ENCODE results near the gene MORF4L2.
A peak's percentile ranks its signal among the peaks of the same experiment; 100 is the strongest.

Gene MORF4L2

GRCh38 chrX:103687073-103687695 lies 685 bp upstream of the MORF4L2 start:
- TF ChIP-seq POLR2AphosphoS5 (IDR thresholded peaks at IDR 0.05; ENCODE audit: low read depth, low read length): peak; percentile 84
- TF ChIP-seq PAX5 (IDR thresholded peaks at IDR 0.05; ENCODE audit: insufficient read depth, low read length, severe bottlenecking): no peak
- no peak for TF ChIP-seq POU2F2 (IDR thresholded peaks at IDR 0.05; ENCODE audit: low read depth, low read length)
- TF ChIP-seq POLR2A (IDR thresholded peaks at IDR 0.05; ENCODE audit: low read depth, low read length): peak; percentile 66
- peak; percentile 50 for TF ChIP-seq SPI1 (IDR thresholded peaks at IDR 0.05; ENCODE audit: low read depth, low read length)
- FAIRE-seq: no peak
- DNase-seq (ENCODE audit: insufficient read length, low spot score): no peak

- no peak for DNase-seq (ENCODE audit: insufficient read length, low spot score)
- FAIRE-seq: no peak
- no peak for TF ChIP-seq PAX5 (IDR thresholded peaks at IDR 0.05; ENCODE audit: insufficient read depth, low read length, severe bottlenecking)
- no peak for TF ChIP-seq TAF1 (IDR thresholded peaks at IDR 0.05; ENCODE audit: low read depth, low read length)
- TF ChIP-seq SPI1 (IDR thresholded peaks at IDR 0.05; ENCODE audit: low read depth, low read length): no peak
- no peak for TF ChIP-seq POLR2AphosphoS5 (IDR thresholded peaks at IDR 0.05; ENCODE audit: low read depth, low read length)
- TF ChIP-seq POU2F2 (IDR thresholded peaks at IDR 0.05; ENCODE audit: low read depth, low read length): no peak
Measured at GRCh38 chrX:103685396-103685795, 1.1 kb downstream of the MORF4L2 start.

GRCh38 chrX:103681443-103681842 lies 5.1 kb downstream of the MORF4L2 start:
- FAIRE-seq: no peak
- no peak for TF ChIP-seq TAF1 (IDR thresholded peaks at IDR 0.05; ENCODE audit: low read depth, low read length)
- TF ChIP-seq POLR2AphosphoS5 (IDR thresholded peaks at IDR 0.05; ENCODE audit: low read depth, low read length): no peak
- TF ChIP-seq POU2F2 (IDR thresholded peaks at IDR 0.05; ENCODE audit: low read depth, low read length): no peak
- no peak for TF ChIP-seq SPI1 (IDR thresholded peaks at IDR 0.05; ENCODE audit: low read depth, low read length)
- no peak for TF ChIP-seq PAX5 (IDR thresholded peaks at IDR 0.05; ENCODE audit: insufficient read depth, low read length, severe bottlenecking)
- no peak for TF ChIP-seq POLR2A (IDR thresholded peaks at IDR 0.05; ENCODE audit: low read depth, low read length)

GRCh38 chrX:103678199-103678993 lies 8.1 kb downstream of the MORF4L2 start:
- DNase-seq (ENCODE audit: insufficient read length, low spot score): no peak
- TF ChIP-seq POLR2AphosphoS5 (IDR thresholded peaks at IDR 0.05; ENCODE audit: low read depth, low read length) (no peak), PAX5 (IDR thresholded peaks at IDR 0.05; ENCODE audit: insufficient read depth, low read length, severe bottlenecking) (no peak), SPI1 (IDR thresholded peaks at IDR 0.05; ENCODE audit: low read depth, low read length) (no peak), POU2F2 (IDR thresholded peaks at IDR 0.05; ENCODE audit: low read depth, low read length) (no peak), TAF1 (IDR thresholded peaks at IDR 0.05; ENCODE audit: low read depth, low read length) (no peak), POLR2A (IDR thresholded peaks at IDR 0.05; ENCODE audit: low read depth, low read length) (no peak)
- FAIRE-seq: no peak

More at GRCh38 chrX:103681443-103681842, 5.1 kb downstream of the MORF4L2 start:
- DNase-seq (ENCODE audit: insufficient read length, low spot score): no peak

- DNase-seq (ENCODE audit: insufficient read length, low spot score) (no peak), FAIRE-seq (no peak)
- TF ChIP-seq POLR2A (IDR thresholded peaks at IDR 0.05; ENCODE audit: low read depth, low read length): peak; percentile 65
- TF ChIP-seq TAF1 (IDR thresholded peaks at IDR 0.05; ENCODE audit: low read depth, low read length): no peak
- no peak for TF ChIP-seq SPI1 (IDR thresholded peaks at IDR 0.05; ENCODE audit: low read depth, low read length)
- no peak for TF ChIP-seq PAX5 (IDR thresholded peaks at IDR 0.05; ENCODE audit: insufficient read depth, low read length, severe bottlenecking)
- 0 out of 2 replicates have a peak, but pooled peaks have one; percentile 34 for TF ChIP-seq POLR2AphosphoS5 (IDR thresholded peaks at IDR 0.05; ENCODE audit: low read depth, low read length)
- TF ChIP-seq POU2F2 (IDR thresholded peaks at IDR 0.05; ENCODE audit: low read depth, low read length): no peak
Measured at GRCh38 chrX:103674531-103675454, 11.7 kb downstream of the MORF4L2 start.

GRCh38 chrX:103669745-103670144 lies 16.8 kb downstream of the MORF4L2 start:
- FAIRE-seq: no peak
- no peak for DNase-seq (ENCODE audit: insufficient read length, low spot score)
- TF ChIP-seq PAX5 (IDR thresholded peaks at IDR 0.05; ENCODE audit: insufficient read depth, low read length, severe bottlenecking) (no peak), POLR2AphosphoS5 (IDR thresholded peaks at IDR 0.05; ENCODE audit: low read depth, low read length) (no peak), SPI1 (IDR thresholded peaks at IDR 0.05; ENCODE audit: low read depth, low read length) (no peak), TAF1 (IDR thresholded peaks at IDR 0.05; ENCODE audit: low read depth, low read length) (no peak)

- no peak for TF ChIP-seq PAX5 (IDR thresholded peaks at IDR 0.05; ENCODE audit: insufficient read depth, low read length, severe bottlenecking)
- no peak for TF ChIP-seq POLR2AphosphoS5 (IDR thresholded peaks at IDR 0.05; ENCODE audit: low read depth, low read length)
- TF ChIP-seq POU2F2 (IDR thresholded peaks at IDR 0.05; ENCODE audit: low read depth, low read length): no peak
- no peak for TF ChIP-seq TAF1 (IDR thresholded peaks at IDR 0.05; ENCODE audit: low read depth, low read length)
- TF ChIP-seq POLR2A (IDR thresholded peaks at IDR 0.05; ENCODE audit: low read depth, low read length): no peak
- no peak for TF ChIP-seq SPI1 (IDR thresholded peaks at IDR 0.05; ENCODE audit: low read depth, low read length)
- FAIRE-seq (no peak), DNase-seq (ENCODE audit: insufficient read length, low spot score) (no peak)
Measured at GRCh38 chrX:103666202-103667107, 20.0 kb downstream of the MORF4L2 start.

All from GM12891 (cell line).